Naive thymus-derived CD8-positive, alpha-beta T cell (primary cell): ENCODE data around the gene BCL2. TPM values are rescaled to one million over a fixed set of nuclear protein-coding genes. Genes with fewer than 3 reads are reported as not detected.
A peak's percentile ranks its signal among the peaks of the same experiment; 100 is the strongest.

ENCODE experiments used
- ATAC-seq, 2 donors: fragments of 150-1000 bp; cut with Tn5 transposase in 1 of 2; sonication (Bioruptor Pico), chemical (Tn5 transposase) in 1 of 2; 1 replicate in 1 of 2; 2 replicates in 1 of 2; pipeline ENCODE4 v1.10.0; 2021; ENCODE audit warnings: mild to moderate bottlenecking in 2 of 2, moderate library complexity in 2 of 2
- POLR2A ChIA-PET: fragments of 350-600 bp; sonication (Branson Sonifier 250); formaldehyde crosslinking; loops from one replicate; lab custom pipeline; 2021; ENCODE audit warnings: antibody characterized with exemption; lab: Charles Lee
- DNase-seq, 10 donors: peaks; one replicate each; pipeline versions ENCODE4 v3.0.0 to v3.0.0-alpha.2; 2020 to 2022
- H3K27ac Mint-ChIP-seq, 10 donors: one replicate each; pipeline ENCODE4 v1.8.0; 2020 to 2022; ENCODE audit warnings: mild to moderate bottlenecking in 10 of 10, mixed read lengths in 10 of 10, moderate library complexity in 4 of 10, inconsistent platforms in 1 of 10
- H3K27me3 Mint-ChIP-seq, 5 donors: one replicate each; pipeline ENCODE4 v1.8.0; 2021 to 2022; ENCODE audit warnings: mixed read lengths in 5 of 5
- H3K36me3 Mint-ChIP-seq, 3 donors: one replicate each; pipeline ENCODE4 v1.8.0; 2020 to 2022; ENCODE audit warnings: mixed read lengths in 3 of 3, mild to moderate bottlenecking in 2 of 3, inconsistent platforms in 1 of 3
- H3K4me1 Mint-ChIP-seq, 4 donors: one replicate each; pipeline ENCODE4 v1.8.0; 2021 to 2022; ENCODE audit warnings: mixed read lengths in 4 of 4
- H3K4me3 Mint-ChIP-seq, 10 donors: one replicate each; pipeline ENCODE4 v1.8.0; 2020 to 2022; ENCODE audit warnings: mild to moderate bottlenecking in 10 of 10, mixed read lengths in 10 of 10, moderate library complexity in 6 of 10, inconsistent platforms in 1 of 10
- H3K9me3 Mint-ChIP-seq, 9 donors: one replicate each; pipeline ENCODE4 v1.8.0; 2020 to 2022; ENCODE audit warnings: mixed read lengths in 9 of 9, mild to moderate bottlenecking in 3 of 9, inconsistent platforms in 1 of 9, moderate library complexity in 1 of 9
- polyA plus RNA-seq, 3 donors: library from polyadenylated mRNA; unstranded; fragments of 300-500 nt; fragmentation: Illumina TruSeq; gene quantifications; one replicate each; pipeline ENCODE4 v1.2.3, GENCODE V29; 2021
- total RNA-seq, 8 experiments: library from RNA in 2 of 8; stranded (reverse) in 2 of 8; gene quantifications; one replicate each; pipeline ENCODE4 v1.2.3 and lab custom pipeline; 2021 to 2026

The BCL2 gene
- total and polyA plus RNA-seq, 5 experiments from 2014 or later = 24.3 to 40.2 (median 32.9) TPM

DNA sequence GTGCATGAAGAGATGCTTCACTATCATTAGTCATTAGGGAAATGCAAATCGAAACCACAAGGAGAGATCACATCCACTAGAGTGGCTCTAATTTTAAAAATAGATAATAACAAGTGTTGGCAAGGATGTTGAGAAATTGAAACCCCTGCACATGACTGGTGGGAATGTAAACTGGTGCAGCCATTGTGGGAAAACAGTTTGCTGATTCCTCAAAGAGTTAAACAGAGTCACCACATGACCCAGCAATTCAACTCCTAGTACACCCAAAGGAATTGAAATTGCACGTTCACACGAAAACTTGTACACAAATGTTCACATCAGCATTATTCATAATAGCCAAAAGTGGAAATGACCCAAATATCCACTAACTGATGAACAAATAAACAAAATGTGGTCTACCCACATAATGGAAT is 179.5 kb downstream of the BCL2 start:
- Mint-ChIP-seq H3K9me3 (no peaks in the 10 kb centered on the region), H3K36me3 (peaks cover 0 to 29% (median 8%) of the 10 kb centered on the region in 3 donors), H3K4me1 (peaks cover 53 to 91% (median 77%) of the 10 kb centered on the region in 4 donors), H3K27ac (peak overlapping the region in 1 of 10 donors; percentile 88), H3K27me3 (no peaks in the 10 kb centered on the region), H3K4me3 (no peak overlapping the region)
- DNase-seq = no peak
- no peak for ATAC-seq
- POLR2A ChIA-PET = no interaction called here

DNA sequence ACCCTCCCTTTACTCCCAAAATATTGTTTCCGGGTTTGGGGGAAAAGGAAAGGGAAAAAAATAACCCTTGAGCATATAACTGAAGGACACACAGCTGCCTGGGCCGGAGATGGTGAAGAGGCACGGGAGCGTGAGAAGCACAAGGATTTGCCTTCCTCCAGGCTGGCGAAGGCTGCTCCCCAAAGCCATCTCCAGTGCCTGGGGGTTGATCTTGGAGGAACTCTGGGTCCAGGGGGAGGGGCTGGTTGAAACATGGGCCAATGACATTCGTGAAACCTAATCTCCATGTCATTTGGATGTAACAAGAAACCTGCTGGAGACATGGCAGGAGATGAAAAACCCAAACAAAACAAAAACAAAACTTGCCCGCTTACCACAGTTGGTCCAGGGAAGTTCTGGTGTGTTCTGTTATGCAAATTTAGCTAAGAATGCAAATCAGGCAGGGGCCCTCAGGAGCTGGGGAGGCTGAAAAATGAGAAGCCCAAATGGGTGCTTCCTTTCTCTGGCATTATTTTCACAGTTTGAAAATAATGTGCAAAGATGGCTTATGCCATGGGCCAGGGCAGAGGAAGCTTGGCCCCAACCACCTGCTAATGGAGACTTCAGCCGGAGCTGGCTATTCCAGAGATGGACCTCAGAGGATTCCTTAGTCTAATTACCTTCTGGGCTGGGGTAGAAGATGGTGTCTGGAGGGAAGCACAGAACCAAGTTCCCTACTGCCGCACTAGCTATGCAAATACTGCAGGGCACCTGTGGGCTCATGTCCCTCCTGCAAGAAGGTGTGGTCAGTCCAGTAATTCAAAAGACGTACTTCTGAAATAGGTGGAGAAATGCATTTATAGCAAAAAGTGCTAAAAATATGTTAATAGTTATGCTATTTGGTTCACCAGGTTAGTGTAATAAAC is 180.9 kb downstream of the BCL2 start:
- Mint-ChIP-seq H3K4me1 (peaks cover 47 to 83% (median 69%) of the 10 kb centered on the region in 4 donors), H3K27me3 (no peaks in the 10 kb centered on the region), H3K9me3 (no peaks in the 10 kb centered on the region), H3K4me3 (peak overlapping the region; percentile 75 to 94 (median 86)), H3K27ac (peak overlapping the region; percentile 68 to 97 (median 92)), H3K36me3 (peaks cover 0 to 25% (median 8%) of the 10 kb centered on the region in 3 donors)
- DNase-seq (no peak), ATAC-seq (peak; percentile 18 to 38)
- POLR2A ChIA-PET = interaction anchor here (0.5 to 3.7 kb wide), 8 partner anchors 8 to 180 kb away, joined by 3 to 21 read pairs (median 4); partner anchors contain the start of gene BCL2

DNA sequence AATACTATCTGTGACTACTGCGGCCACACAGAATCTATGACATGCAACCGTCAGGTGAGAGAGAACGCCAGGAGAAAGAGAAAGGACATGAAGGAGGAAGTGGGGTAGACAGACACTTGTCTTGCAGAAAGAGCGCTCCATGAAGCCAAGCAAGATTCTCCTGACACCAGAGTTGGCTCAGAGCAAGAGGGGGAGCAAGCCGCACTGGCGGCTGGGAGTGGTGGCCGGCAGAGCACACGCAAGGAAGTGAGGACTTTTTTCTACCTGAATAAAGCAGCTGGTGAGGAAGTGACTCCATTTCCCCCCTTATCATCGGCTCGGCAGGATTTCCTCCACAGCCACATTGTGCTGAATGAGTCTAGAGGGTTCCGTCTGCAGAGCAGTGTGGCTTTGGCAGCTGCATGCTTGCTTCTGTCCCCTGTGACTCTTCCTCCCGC is 181.6 kb downstream of the BCL2 start:
- Mint-ChIP-seq H3K9me3 (no peaks in the 10 kb centered on the region), H3K27ac (peak overlapping the region; percentile 68 to 97 (median 92)), H3K4me1 (peaks cover 43 to 81% (median 66%) of the 10 kb centered on the region in 4 donors), H3K4me3 (peak overlapping the region; percentile 75 to 94 (median 86)), H3K27me3 (no peaks in the 10 kb centered on the region), H3K36me3 (peaks cover 0 to 27% (median 8%) of the 10 kb centered on the region in 3 donors)
- ATAC-seq = peak; percentile 91 to 94
- peak; percentile 19 to 79 (median 50) for DNase-seq
- POLR2A ChIA-PET = interaction anchor here (0.9 to 3.7 kb wide), 6 partner anchors 9 to 180 kb away, joined by 3 to 21 read pairs (median 6); partner anchors contain the start of gene BCL2

DNA sequence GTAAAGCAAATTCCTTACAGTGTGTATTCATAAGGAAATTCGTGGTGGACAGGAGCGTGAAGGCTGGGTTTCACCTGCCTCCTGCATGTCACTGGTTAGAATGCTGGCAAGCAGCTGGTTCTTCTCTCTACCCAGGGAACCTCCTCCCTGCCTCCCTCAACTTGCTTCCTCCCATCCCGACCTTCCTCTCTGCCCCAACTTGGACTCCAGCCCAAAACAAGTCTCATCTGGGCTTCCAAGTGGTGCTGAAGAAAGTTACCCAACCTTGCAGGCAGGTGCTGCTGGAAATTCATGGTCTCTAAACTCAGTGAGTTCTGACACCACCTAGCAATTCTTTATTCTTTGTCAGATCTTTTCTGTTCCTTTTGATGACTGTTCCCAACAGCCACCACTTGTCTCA is 184.5 kb downstream of the BCL2 start:
- Mint-ChIP-seq H3K27me3 (no peaks in the 10 kb centered on the region), H3K4me1 (peaks cover 38 to 69% (median 67%) of the 10 kb centered on the region in 4 donors), H3K27ac (peak overlapping the region in 9 of 10 donors; percentile 1 to 91 (median 73)), H3K36me3 (peaks cover 0 to 3% (median 0%) of the 10 kb centered on the region in 3 donors), H3K4me3 (peak overlapping the region in 1 of 10 donors; percentile 18), H3K9me3 (no peaks in the 10 kb centered on the region)
- POLR2A ChIA-PET = interaction anchor here (1.0 kb wide), 1 partner anchor 287 kb away, joined by 3 read pairs; the partner anchor contains the start of gene VPS4B
- no peak for DNase-seq
- no peak for ATAC-seq

DNA sequence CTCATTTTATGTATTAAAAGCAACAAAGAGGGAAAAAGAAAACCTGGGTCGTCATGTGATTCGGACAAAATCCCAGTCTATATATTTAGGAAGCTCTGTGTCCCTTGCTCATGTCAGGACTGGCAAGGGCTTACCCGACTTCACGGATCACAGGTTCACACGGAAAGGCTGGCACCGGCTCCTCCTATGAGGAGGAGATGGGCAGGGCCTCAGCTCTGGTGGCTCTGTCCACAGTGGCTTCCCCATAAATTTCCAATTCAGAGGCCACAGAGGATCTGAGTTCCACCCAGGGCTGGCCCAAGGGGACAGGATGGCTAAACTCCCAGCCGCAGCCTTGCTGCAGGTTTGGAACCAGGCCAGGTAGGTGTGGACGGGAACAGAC is 186.8 kb downstream of the BCL2 start:
- Mint-ChIP-seq H3K27ac (peak overlapping the region in 5 of 10 donors; percentile 55 to 95 (median 68)), H3K36me3 (peaks cover 0 to 14% (median 0%) of the 10 kb centered on the region in 3 donors), H3K9me3 (no peaks in the 10 kb centered on the region), H3K27me3 (no peaks in the 10 kb centered on the region), H3K4me1 (peaks cover 27 to 46% (median 46%) of the 10 kb centered on the region in 4 donors), H3K4me3 (peak overlapping the region in 1 of 10 donors; percentile 49)
- POLR2A ChIA-PET = interaction anchor here (1.6 to 2.7 kb wide), 3 partner anchors 29 to 187 kb away, joined by 6 to 14 read pairs (median 7); partner anchors contain the start of gene BCL2
- ATAC-seq = no peak
- no peak for DNase-seq

DNA sequence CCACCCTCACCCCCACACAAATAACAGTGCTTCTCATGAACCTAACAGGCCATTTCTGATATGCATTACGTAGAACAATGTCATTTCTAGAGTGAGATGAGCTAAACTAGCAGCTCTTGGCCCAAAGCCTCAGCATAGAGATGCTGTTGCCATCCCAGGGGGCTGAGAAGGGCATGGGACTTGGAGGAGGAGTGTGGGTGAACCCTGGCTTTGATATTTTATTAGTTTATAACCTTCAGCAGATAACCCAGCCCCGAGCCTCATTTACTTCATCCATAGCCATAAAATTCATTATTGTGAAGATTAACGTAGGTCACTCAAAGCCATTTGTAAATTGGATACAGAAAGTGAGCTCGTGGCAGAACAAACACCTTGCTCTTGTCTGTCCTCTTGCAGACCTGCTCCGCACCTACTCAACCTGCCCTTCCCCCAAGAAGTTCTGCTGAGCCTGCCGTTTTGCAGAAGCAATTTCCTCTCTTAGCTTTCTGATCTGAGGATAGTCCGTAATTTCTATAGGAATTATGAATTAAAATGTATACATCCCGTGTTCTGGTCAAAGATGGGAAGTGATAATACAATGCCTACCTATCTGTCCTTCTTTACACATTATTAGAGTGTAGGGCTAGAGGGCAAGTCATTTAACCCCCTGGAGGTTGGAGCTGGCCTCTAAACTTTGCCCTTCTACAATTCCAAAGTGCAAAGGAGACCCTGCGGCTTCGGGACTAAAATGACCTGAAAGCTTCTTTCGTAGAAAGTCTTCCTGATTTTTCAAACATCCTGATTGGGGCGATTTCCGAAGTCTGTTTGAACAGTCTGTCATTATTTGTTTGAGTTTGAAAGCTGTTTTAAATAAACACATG is 187.4 kb downstream of the BCL2 start:
- ATAC-seq (peak in 1 of 2 donors; percentile 23), DNase-seq (peak in 1 of 10 donors; percentile 22)
- Mint-ChIP-seq H3K27me3 (no peaks in the 10 kb centered on the region), H3K4me3 (peak overlapping the region in 7 of 10 donors; percentile 8 to 66 (median 49)), H3K9me3 (no peaks in the 10 kb centered on the region), H3K4me1 (peaks cover 27 to 43% (median 41%) of the 10 kb centered on the region in 4 donors), H3K36me3 (peaks cover 0 to 20% (median 0%) of the 10 kb centered on the region in 3 donors), H3K27ac (peak overlapping the region; percentile 4 to 95 (median 68))
- POLR2A ChIA-PET = interaction anchor here (1.0 to 2.7 kb wide), 5 partner anchors 22 to 188 kb away, joined by 3 to 14 read pairs (median 6); partner anchors contain the start of gene BCL2

DNA sequence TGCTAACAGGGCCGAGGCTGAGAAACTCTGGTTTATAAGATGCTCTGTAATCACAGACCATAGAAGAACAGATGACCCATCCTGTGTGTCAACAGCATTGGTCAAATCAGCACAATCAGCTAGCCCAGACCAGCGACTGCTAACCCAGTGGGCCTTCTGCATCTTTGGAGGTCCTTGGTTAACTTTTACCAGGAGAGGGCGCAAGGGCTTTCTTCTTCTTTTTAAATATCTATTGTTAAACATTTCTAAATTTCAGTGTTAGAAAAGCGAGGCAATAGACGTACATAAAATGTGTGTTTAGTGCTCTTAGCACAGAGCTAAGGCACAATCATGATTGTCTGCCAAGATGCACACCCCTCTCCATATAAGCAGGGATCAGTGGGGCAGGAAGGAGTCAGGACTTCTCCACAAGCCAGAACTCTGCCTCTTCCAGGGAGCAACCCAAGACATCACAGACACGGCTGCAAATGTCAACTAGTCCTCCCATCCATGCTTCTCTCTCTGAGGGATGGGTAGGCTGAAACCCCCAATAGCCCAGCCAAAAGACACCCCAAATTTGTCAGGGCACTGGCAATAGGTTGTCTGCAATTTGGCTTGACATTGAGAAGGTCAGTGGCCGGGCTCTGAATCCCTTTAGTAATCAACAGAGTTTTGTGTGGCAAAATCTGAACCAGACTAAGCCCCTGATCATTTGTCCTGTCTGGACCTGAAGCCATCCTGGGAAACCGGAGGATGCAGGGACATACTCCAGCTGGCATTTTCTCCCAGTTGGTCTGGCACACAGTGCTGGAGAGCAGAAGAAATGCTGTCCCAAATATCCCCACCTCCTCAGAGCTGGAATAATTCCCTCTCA is 188.2 kb downstream of the BCL2 start:
- H3K4me1 Mint-ChIP-seq = peaks cover 25 to 39% (median 34%) of the 10 kb centered on the region in 4 donors
- no peaks in the 10 kb centered on the region for H3K27me3 Mint-ChIP-seq
- POLR2A ChIA-PET = interaction anchor here (0.5 to 2.7 kb wide), 7 partner anchors 10 to 191 kb away, joined by 3 to 14 read pairs (median 6); partner anchors contain the start of gene BCL2
- H3K9me3 Mint-ChIP-seq = no peaks in the 10 kb centered on the region
- peak overlapping the region; percentile 55 to 95 (median 81) for H3K27ac Mint-ChIP-seq
- DNase-seq (peak in 9 of 10 donors; percentile 32 to 82 (median 57)), ATAC-seq (peak; percentile 69 to 75)
- H3K36me3 Mint-ChIP-seq = peaks cover 0 to 28% (median 0%) of the 10 kb centered on the region in 3 donors
- H3K4me3 Mint-ChIP-seq = peak overlapping the region in 6 of 10 donors; percentile 16 to 60 (median 57)

DNA sequence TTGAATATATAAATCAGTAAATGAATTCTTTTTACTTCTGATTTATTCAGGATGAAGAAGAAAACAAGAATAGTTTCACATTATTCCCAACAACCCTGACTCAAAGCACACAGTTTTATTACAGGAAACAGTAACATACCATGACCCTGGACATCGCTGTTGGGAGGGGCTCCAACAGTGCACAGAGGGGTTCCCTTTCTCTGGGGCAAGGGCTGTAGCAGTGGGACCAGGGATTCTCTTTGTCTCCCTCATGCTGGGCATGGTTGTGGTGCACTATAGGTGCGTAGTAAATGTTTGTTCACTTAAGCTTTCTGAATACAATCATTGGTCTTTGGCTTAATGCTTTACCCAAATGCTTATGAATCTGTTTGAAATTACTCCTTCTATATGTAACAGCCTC is 189.4 kb downstream of the BCL2 start:
- peaks cover 0 to 37% (median 0%) of the 10 kb centered on the region in 3 donors for H3K36me3 Mint-ChIP-seq
- DNase-seq (no peak), ATAC-seq (no peak)
- no peaks in the 10 kb centered on the region for H3K9me3 Mint-ChIP-seq
- POLR2A ChIA-PET = interaction anchor here (2.7 kb wide), 1 partner anchor 190 kb away, joined by 14 read pairs; the partner anchor contains the start of gene BCL2
- H3K4me3 Mint-ChIP-seq = no peak overlapping the region
- peaks cover 15 to 27% (median 23%) of the 10 kb centered on the region in 4 donors for H3K4me1 Mint-ChIP-seq
- peak overlapping the region in 1 of 10 donors; percentile 65 for H3K27ac Mint-ChIP-seq
- H3K27me3 Mint-ChIP-seq = no peaks in the 10 kb centered on the region

DNA sequence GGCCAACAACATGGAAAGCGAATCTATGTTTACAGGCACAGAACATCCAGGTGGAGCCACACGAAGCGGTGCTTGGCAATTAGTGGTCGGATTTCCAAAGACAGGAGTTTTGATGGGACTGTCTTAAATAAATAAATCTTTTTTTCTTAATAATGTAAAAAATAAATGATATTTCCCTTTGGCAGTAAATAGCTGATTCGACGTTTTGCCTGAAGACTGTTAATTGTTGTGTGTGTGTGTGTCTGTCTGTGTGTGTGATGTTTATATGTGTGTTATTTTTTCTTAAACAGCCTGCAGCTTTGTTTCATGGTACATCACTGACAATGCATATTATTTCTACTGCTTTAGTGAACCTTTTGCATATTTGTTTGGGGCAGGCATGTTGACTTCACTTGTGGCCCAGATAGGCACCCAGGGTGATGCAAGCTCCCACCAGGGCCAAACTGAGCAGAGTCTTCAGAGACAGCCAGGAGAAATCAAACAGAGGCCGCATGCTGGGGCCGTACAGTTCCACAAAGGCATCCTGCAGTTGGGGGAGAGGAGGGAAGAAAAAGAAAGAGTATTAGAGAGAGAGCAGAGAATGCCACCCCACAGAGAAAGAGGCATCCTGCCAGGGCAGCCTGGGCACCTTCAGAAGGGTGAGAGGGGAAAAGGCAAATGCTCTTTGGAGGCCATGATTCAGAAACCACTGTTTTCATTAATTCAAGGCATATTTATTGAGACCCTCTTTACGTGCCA is 191.2 kb downstream of the BCL2 start:
- DNase-seq (no peak), ATAC-seq (no peak)
- Mint-ChIP-seq H3K9me3 (no peaks in the 10 kb centered on the region), H3K27ac (peak overlapping the region in 6 of 10 donors; percentile 16 to 86 (median 55)), H3K4me1 (peaks cover 15 to 22% (median 20%) of the 10 kb centered on the region in 4 donors), H3K36me3 (peaks cover 0 to 41% (median 0%) of the 10 kb centered on the region in 3 donors), H3K27me3 (no peaks in the 10 kb centered on the region), H3K4me3 (no peak overlapping the region)
- POLR2A ChIA-PET = no interaction called here
